ENCODE measurements around the gene CGREF1.

Gene CGREF1

GRCh38 chr2:27071277-27071989 is 47.5 kb downstream of the CGREF1 start, which contains the start of gene OST4:
TSS of gene OST4 (minus strand) at chr2:27071654.
- DNase-seq, result peak; percentile 95

- DNase-seq, result no peak
These were observed 48.2 kb downstream of the CGREF1 start for GRCh38 chr2:27070653-27071276.

GRCh38 chr2:27069961-27070618 is 48.8 kb downstream of the CGREF1 start:
- no peak for DNase-seq

GRCh38 chr2:27069436-27069835 is 49.5 kb downstream of the CGREF1 start:
- peak; percentile 18 for DNase-seq

GRCh38 chr2:27067385-27067784 is 51.5 kb downstream of the CGREF1 start:
- peak; percentile 13 for DNase-seq

- no peak for DNase-seq
These were observed 53.8 kb downstream of the CGREF1 start for GRCh38 chr2:27065128-27065527.

GRCh38 chr2:27060323-27060722 is 58.6 kb downstream of the CGREF1 start:
- no peak for DNase-seq

- DNase-seq, result no peak
These were observed 59.6 kb downstream of the CGREF1 start for GRCh38 chr2:27059141-27059820.

GRCh38 chr2:27058210-27058609 is 60.7 kb downstream of the CGREF1 start:
- no peak for DNase-seq

- no peak for DNase-seq
These were observed 61.7 kb downstream of the CGREF1 start for GRCh38 chr2:27057184-27057583.

GRCh38 chr2:27054721-27055120 is 64.2 kb downstream of the CGREF1 start:
- DNase-seq, result no peak

- no peak for DNase-seq
These were observed 65.2 kb downstream of the CGREF1 start for GRCh38 chr2:27053776-27054175.

- DNase-seq, result no peak
These were observed 65.6 kb downstream of the CGREF1 start for GRCh38 chr2:27053321-27053720.

- no peak for DNase-seq
These were observed 66.9 kb downstream of the CGREF1 start for GRCh38 chr2:27051902-27052645.

GRCh38 chr2:27050996-27051901 is 67.7 kb downstream of the CGREF1 start, which contains the start of gene AGBL5:
TSS of gene AGBL5 (plus strand) at chr2:27051668. CDS start at chr2:27052959, 1,291 bp downstream.
- DNase-seq, result peak; percentile 97

All from right forelimb (tissue), 1 donor.